GM19043 (cell line): ENCODE data around the gene USP47.

Experiments
- ATAC-seq: cut with Tn5 transposase; IDR thresholded peaks from one replicate; pipeline ENCODE4 v1.9.1; 2021; ENCODE audit warnings: low read depth; ENCODE audit not compliant: unreplicated experiment

Gene USP47

GRCh38 chr11:11977206-11977938, 135.6 kb downstream of the USP47 start:
- ATAC-seq, result no peak

- ATAC-seq, result no peak
Observed at GRCh38 chr11:11978098-11978637, 136.4 kb downstream of the USP47 start.

- ATAC-seq, result no peak
Observed at GRCh38 chr11:11978792-11979487, 137.2 kb downstream of the USP47 start.

- ATAC-seq, result no peak
Observed at GRCh38 chr11:11979488-11980117, 137.8 kb downstream of the USP47 start.

GRCh38 chr11:11980200-11980599, 138.4 kb downstream of the USP47 start:
- no peak for ATAC-seq

- no peak for ATAC-seq
Observed at GRCh38 chr11:11980841-11981308, 139.1 kb downstream of the USP47 start.

GRCh38 chr11:11981364-11981763, 139.6 kb downstream of the USP47 start:
- no peak for ATAC-seq

GRCh38 chr11:11981840-11982239, 140.1 kb downstream of the USP47 start:
- ATAC-seq, result no peak

- no peak for ATAC-seq
Observed at GRCh38 chr11:11982461-11982860, 140.7 kb downstream of the USP47 start.

- no peak for ATAC-seq
Observed at GRCh38 chr11:11982975-11983374, 141.2 kb downstream of the USP47 start.

GRCh38 chr11:11983427-11983826, 141.7 kb downstream of the USP47 start:
- no peak for ATAC-seq

GRCh38 chr11:11984563-11984962, 142.8 kb downstream of the USP47 start:
- no peak for ATAC-seq

- ATAC-seq, result no peak
Observed at GRCh38 chr11:11985016-11985715, 143.4 kb downstream of the USP47 start.

GRCh38 chr11:11985954-11986949, 144.5 kb downstream of the USP47 start:
- ATAC-seq, result no peak

GRCh38 chr11:11987503-11988022, 145.8 kb downstream of the USP47 start:
- no peak for ATAC-seq

GRCh38 chr11:11988099-11988651, 146.4 kb downstream of the USP47 start:
- ATAC-seq, result no peak

GRCh38 chr11:11988681-11989261, 147.0 kb downstream of the USP47 start:
- ATAC-seq, result no peak
